Nephron (organoid): ENCODE results near the gene TMPRSS4.

Experiments
- H3K27ac Mint-ChIP-seq, 3 experiments: 2 replicates each; pipeline ENCODE4 v1.8.0; 2020; ENCODE audit warnings: mixed read lengths in 3 of 3, mild to moderate bottlenecking in 2 of 3, moderate library complexity in 1 of 3
- H3K27me3 Mint-ChIP-seq: 2 replicates; pipeline ENCODE4 v1.8.0; 2021; ENCODE audit warnings: low read depth, mild to moderate bottlenecking, moderate library complexity, mixed read lengths
- H3K36me3 Mint-ChIP-seq: 2 replicates; pipeline ENCODE4 v1.8.0; 2020; ENCODE audit warnings: low read depth, mixed read lengths
- H3K4me1 Mint-ChIP-seq: 2 replicates; pipeline ENCODE4 v1.8.0; 2020; ENCODE audit warnings: mixed read lengths
- H3K4me3 Mint-ChIP-seq, 3 experiments: 2 replicates each; pipeline ENCODE4 v1.8.0; 2020; ENCODE audit warnings: mild to moderate bottlenecking in 3 of 3, mixed read lengths in 3 of 3, moderate library complexity in 2 of 3
- H3K9me3 Mint-ChIP-seq: 2 replicates; pipeline ENCODE4 v1.8.0; 2020; ENCODE audit warnings: mixed read lengths
- TF ChIP-seq, protein P1 (sequence below), 3 experiments: fragments of 200-600 bp; sonication (generic); IDR thresholded peaks; one replicate each; pipeline ENCODE4 v1.5.0; 2021; ENCODE audit warnings: antibody characterized with exemption in 3 of 3; ENCODE audit not compliant: unreplicated experiment in 3 of 3

Gene TMPRSS4

GRCh38 chr11:118076754-118077281 lies at the start of gene TMPRSS4:
TSS of gene TMPRSS4 (plus strand) at chr11:118077078. CDS start at chr11:118077303, 225 bp downstream.
- H3K4me1 Mint-ChIP-seq, result peaks cover 10% of the 10 kb centered on the region
- H3K27ac Mint-ChIP-seq, result peak within 1 kb of the TSS; percentile 56 to 97 (median 92)
- H3K27me3 Mint-ChIP-seq, result peaks cover 32% of the 10 kb centered on the region
- H3K9me3 Mint-ChIP-seq, result no peaks in the 10 kb centered on the region
- TF ChIP-seq, protein P1, sequence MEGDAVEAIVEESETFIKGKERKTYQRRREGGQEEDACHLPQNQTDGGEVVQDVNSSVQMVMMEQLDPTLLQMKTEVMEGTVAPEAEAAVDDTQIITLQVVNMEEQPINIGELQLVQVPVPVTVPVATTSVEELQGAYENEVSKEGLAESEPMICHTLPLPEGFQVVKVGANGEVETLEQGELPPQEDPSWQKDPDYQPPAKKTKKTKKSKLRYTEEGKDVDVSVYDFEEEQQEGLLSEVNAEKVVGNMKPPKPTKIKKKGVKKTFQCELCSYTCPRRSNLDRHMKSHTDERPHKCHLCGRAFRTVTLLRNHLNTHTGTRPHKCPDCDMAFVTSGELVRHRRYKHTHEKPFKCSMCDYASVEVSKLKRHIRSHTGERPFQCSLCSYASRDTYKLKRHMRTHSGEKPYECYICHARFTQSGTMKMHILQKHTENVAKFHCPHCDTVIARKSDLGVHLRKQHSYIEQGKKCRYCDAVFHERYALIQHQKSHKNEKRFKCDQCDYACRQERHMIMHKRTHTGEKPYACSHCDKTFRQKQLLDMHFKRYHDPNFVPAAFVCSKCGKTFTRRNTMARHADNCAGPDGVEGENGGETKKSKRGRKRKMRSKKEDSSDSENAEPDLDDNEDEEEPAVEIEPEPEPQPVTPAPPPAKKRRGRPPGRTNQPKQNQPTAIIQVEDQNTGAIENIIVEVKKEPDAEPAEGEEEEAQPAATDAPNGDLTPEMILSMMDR (IDR thresholded peaks at IDR 0.05; ENCODE audit: unreplicated experiment in 3 of 3), result no peak
- peak within 1 kb of the TSS in 2 of 3 experiments; percentile 32 to 66 for H3K4me3 Mint-ChIP-seq
- H3K36me3 Mint-ChIP-seq, result no peaks in the 10 kb centered on the region

DNA sequence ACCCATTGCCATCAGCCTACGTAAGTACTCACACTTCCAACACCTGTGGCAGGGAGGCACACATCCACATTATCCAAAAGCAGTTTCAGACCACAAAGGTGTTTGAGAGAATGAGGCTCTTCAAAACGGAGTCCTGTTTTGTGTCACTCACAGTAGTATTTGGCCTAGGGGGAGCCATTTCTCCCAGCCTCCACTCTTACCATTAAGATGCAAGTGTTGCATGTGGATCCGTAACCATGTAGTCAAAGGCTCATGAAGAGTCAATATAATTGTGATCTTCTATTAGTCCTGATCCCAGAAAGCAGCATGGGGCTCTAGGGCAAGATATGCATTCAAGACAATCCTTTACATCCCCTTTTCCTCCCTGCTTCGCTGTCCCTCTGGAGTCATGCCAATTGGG lies 49.2 kb upstream of the TMPRSS4 start:
- Mint-ChIP-seq H3K9me3 (peaks cover 3% of the 10 kb centered on the region), H3K4me1 (no peaks in the 10 kb centered on the region), H3K27me3 (peaks cover 5% of the 10 kb centered on the region), H3K36me3 (no peaks in the 10 kb centered on the region), H3K27ac (no peak overlapping the region), H3K4me3 (no peak overlapping the region)
- TF ChIP-seq, protein P1 (IDR thresholded peaks at IDR 0.05; ENCODE audit: unreplicated experiment in 3 of 3), result no peak

DNA sequence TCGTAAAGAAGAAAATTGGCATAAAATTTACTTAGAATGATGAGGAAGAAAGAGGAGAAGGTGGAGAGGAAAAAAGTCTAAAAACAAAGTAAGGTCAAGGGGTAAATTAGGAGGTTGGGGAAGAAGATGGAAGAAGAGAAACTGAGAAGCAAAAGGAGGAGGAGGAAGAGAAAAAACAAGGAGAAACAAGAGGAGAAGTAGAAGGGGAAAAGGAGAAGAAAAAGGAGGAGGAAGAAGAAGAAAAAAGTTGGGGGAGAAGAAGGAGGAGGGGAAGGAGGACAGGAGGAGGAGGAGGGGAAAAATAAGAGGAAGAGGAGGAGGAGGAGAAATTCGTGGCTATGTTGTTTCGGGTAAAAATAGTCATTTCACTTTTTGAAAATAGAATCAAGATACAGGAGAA lies 48.3 kb upstream of the TMPRSS4 start:
- H3K9me3 Mint-ChIP-seq, result peaks cover 3% of the 10 kb centered on the region
- TF ChIP-seq, protein P1 (IDR thresholded peaks at IDR 0.05; ENCODE audit: unreplicated experiment in 3 of 3), result no peak
- H3K4me3 Mint-ChIP-seq, result no peak overlapping the region

GRCh38 chr11:118033443-118033842 lies 43.4 kb upstream of the TMPRSS4 start:
- Mint-ChIP-seq H3K36me3 (no peaks in the 10 kb centered on the region), H3K27ac (no peak overlapping the region), H3K27me3 (peaks cover 11% of the 10 kb centered on the region), H3K9me3 (no peaks in the 10 kb centered on the region), H3K4me1 (no peaks in the 10 kb centered on the region), H3K4me3 (no peak overlapping the region)
- TF ChIP-seq, protein P1 (IDR thresholded peaks at IDR 0.05; ENCODE audit: unreplicated experiment in 3 of 3), result no peak

More for the DNA sequence above, 48.3 kb upstream of the TMPRSS4 start:
- Mint-ChIP-seq H3K36me3 (no peaks in the 10 kb centered on the region), H3K4me1 (no peaks in the 10 kb centered on the region), H3K27ac (no peak overlapping the region), H3K27me3 (peaks cover 5% of the 10 kb centered on the region)

DNA sequence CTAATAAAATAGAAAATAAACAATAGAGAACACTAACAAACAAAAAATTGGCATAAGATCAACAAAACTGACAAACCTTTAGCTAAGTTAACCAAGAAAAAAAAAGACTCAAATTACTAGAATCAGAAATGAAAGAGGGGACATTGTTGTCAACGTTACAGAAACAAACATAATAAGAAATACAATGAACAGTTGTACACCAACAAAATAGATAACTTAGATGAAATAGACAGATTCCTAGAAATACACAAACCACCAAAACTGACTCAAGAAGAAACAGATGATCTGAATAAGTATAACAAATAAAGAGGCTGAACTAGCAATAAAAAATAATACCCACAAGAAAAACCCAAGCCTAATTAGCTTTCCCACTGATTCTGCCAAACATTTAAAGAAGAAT lies 34.7 kb upstream of the TMPRSS4 start:
- H3K9me3 Mint-ChIP-seq, result no peaks in the 10 kb centered on the region
- H3K4me3 Mint-ChIP-seq, result no peak overlapping the region
- peaks cover 6% of the 10 kb centered on the region for H3K4me1 Mint-ChIP-seq
- H3K27me3 Mint-ChIP-seq, result peaks cover 18% of the 10 kb centered on the region
- TF ChIP-seq, protein P1 (IDR thresholded peaks at IDR 0.05; ENCODE audit: unreplicated experiment in 3 of 3), result no peak
- no peak overlapping the region for H3K27ac Mint-ChIP-seq
- no peaks in the 10 kb centered on the region for H3K36me3 Mint-ChIP-seq

GRCh38 chr11:118042796-118043195 lies 34.1 kb upstream of the TMPRSS4 start:
- H3K9me3 Mint-ChIP-seq, result no peaks in the 10 kb centered on the region
- peaks cover 6% of the 10 kb centered on the region for H3K4me1 Mint-ChIP-seq
- TF ChIP-seq, protein P1 (IDR thresholded peaks at IDR 0.05; ENCODE audit: unreplicated experiment in 3 of 3), result no peak
- H3K27ac Mint-ChIP-seq, result no peak overlapping the region
- peaks cover 17% of the 10 kb centered on the region for H3K27me3 Mint-ChIP-seq
- H3K4me3 Mint-ChIP-seq, result no peak overlapping the region
- H3K36me3 Mint-ChIP-seq, result no peaks in the 10 kb centered on the region
